Keratinocyte (primary cell): ENCODE measurements around the gene PLEKHN1.

ENCODE experiments used
- CTCF ChIP-seq, 3 experiments: IDR thresholded peaks in 1 of 3; conservative IDR thresholded peaks in 1 of 3; optimal IDR thresholded peaks in 1 of 3; 2 replicates in 2 of 3; 3 replicates in 1 of 3; pipeline versions ENCODE3 to v1.5.1; 2011; ENCODE audit warnings: low read length in 3 of 3, mild to moderate bottlenecking in 3 of 3, moderate library complexity in 2 of 3, control low read depth in 1 of 3, inconsistent platforms in 1 of 3; ENCODE audit not compliant: insufficient read depth in 2 of 3; ENCODE audit errors: extremely low read depth in 1 of 3
- EZH2 ChIP-seq: IDR thresholded peaks from one replicate; pipeline ENCODE4 v1.6.1; 2012; ENCODE audit warnings: inconsistent platforms, mild to moderate bottlenecking, low read length, moderate library complexity

- TF ChIP-seq CTCF (optimal IDR thresholded peaks at IDR 0.05 in 1 of 3, IDR thresholded peaks at IDR 0.05 in 1 of 3, conservative IDR thresholded peaks at IDR 0.05 in 1 of 3; ENCODE audit: extremely low read depth in 1 of 3, insufficient read depth in 2 of 3, low read length in 3 of 3) = no peak
- peak; percentile 63 for TF ChIP-seq EZH2
Measured at GRCh38 chr1:939511-940106, 26.7 kb upstream of the PLEKHN1 start.
